SU-DHL-6 (cell line): Measurements from ENCODE around the gene RASSF1.

Experiments
- H2AFZ ChIP-seq: fragments of 200-600 bp; sonication (generic); 2 replicates; pipeline ENCODE4 v1.6.1; 2014; ENCODE audit warnings: low read depth, mild to moderate bottlenecking, moderate library complexity, mixed read lengths, antibody characterized with exemption, low read length; ENCODE audit not compliant: severe bottlenecking
- H3F3A ChIP-seq: fragments of 200-600 bp; shearing (Covaris generic); 2 replicates; pipeline ENCODE4 v1.6.0; 2016; ENCODE audit warnings: antibody characterized with exemption, mild to moderate bottlenecking; ENCODE audit not compliant: insufficient read depth
- H3K27ac ChIP-seq: fragments of 200-600 bp; sonication (generic); 2 replicates; pipeline ENCODE4 v1.5.1; 2016; ENCODE audit warnings: low read depth, mild to moderate bottlenecking, low read length, moderate library complexity, mixed read lengths
- H3K27me3 ChIP-seq: fragments of 200-600 bp; sonication (generic), shearing (Covaris generic); 2 replicates; pipeline ENCODE4 v1.6.0; 2014; ENCODE audit warnings: mild to moderate bottlenecking, low read length
- H3K36me3 ChIP-seq: fragments of 200-600 bp; sonication (generic); 2 replicates; pipeline ENCODE4 v1.6.1; 2014; ENCODE audit warnings: mild to moderate bottlenecking, low read length, mixed read lengths
- H3K4me2 ChIP-seq: fragments of 300-600, 200-600 bp; shearing (Covaris generic), sonication (generic); 2 replicates; pipeline ENCODE4 v1.6.0; 2014; ENCODE audit warnings: low read length, low read depth, mild to moderate bottlenecking; ENCODE audit not compliant: poor library complexity, severe bottlenecking
- H3K4me3 ChIP-seq: fragments of 200-600 bp; sonication (generic); 2 replicates; pipeline ENCODE4 v1.5.1; 2014; ENCODE audit warnings: antibody characterized with exemption, low read length, mild to moderate bottlenecking, mixed read lengths; ENCODE audit not compliant: insufficient read depth, poor library complexity, severe bottlenecking
- H3K79me2 ChIP-seq: fragments of 200-600 bp; sonication (generic); 2 replicates; pipeline ENCODE4 v1.6.1; 2014; ENCODE audit warnings: mild to moderate bottlenecking, low read length, moderate library complexity; ENCODE audit not compliant: insufficient read depth
- H3K9ac ChIP-seq: fragments of 200-600 bp; sonication (generic); 2 replicates; pipeline ENCODE4 v1.7.0; 2014; ENCODE audit warnings: mild to moderate bottlenecking, low read length
- H3K9me2 ChIP-seq: fragments of 200-600 bp; sonication (generic); replicated peaks from 2 replicates; pipeline ENCODE4 v1.6.1; 2014; ENCODE audit warnings: low read length; ENCODE audit not compliant: insufficient read depth
- H3K9me3 ChIP-seq: fragments of 200-600 bp; sonication (generic); 2 replicates; pipeline ENCODE4 v1.6.1; 2014; ENCODE audit warnings: low read length, mixed read lengths; ENCODE audit not compliant: insufficient read depth
- H4K20me1 ChIP-seq: fragments of 200-600 bp; sonication (generic); 2 replicates; pipeline ENCODE4 v1.6.1; 2014; ENCODE audit warnings: low read depth, mild to moderate bottlenecking, antibody characterized with exemption, low read length, moderate library complexity, mixed read lengths
- EZH2phosphoT487 ChIP-seq: fragments of 200-600 bp; sonication (generic), shearing (Covaris generic); conservative IDR thresholded peaks from 2 replicates; pipeline ENCODE4 v1.6.1; 2018; ENCODE audit warnings: mild to moderate bottlenecking, antibody characterized with exemption, low read length, moderate library complexity, mixed read lengths
- TF ChIP-seq, protein P1 (sequence below): fragments of 200-600 bp; sonication (generic); IDR thresholded peaks from one replicate; pipeline ENCODE4 v1.5.1; 2017; ENCODE audit warnings: antibody characterized with exemption, mild to moderate bottlenecking, low read length, moderate library complexity; ENCODE audit not compliant: insufficient read depth, poor library complexity, severe bottlenecking

RASSF1 gene

DNA sequence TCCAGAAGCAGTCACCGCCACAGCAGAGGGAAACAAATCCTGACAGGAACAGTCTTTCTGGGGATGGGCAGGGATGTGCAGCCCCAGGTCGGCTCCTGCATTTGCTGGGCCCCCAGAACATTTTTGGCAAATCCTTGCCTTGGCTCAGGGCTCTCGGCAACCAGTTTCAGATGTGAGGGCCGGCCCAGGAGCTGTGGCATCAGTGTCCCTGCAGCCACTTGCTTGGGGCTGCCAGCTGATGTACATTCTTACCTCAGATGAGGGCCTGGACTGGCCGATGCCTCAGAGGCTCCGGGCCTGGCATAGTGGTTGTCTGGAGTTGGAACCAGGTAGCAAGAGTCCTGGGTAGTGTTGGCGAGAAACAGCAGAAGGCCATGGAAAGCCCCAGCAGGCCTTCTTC is 14.2 kb upstream of the RASSF1 start:
- Histone ChIP-seq H4K20me1 (no peaks in the 10 kb centered on the region), H3K9me2 (no peaks in the 10 kb centered on the region), H3F3A (no peaks in the 10 kb centered on the region; the same call in 1 of the 2 replicates), H3K27me3 (no peaks in the 10 kb centered on the region), H3K27ac (no peak overlapping the region), H2AFZ (no peak overlapping the region), H3K36me3 (no peaks in the 10 kb centered on the region), H3K4me3 (no peak overlapping the region), H3K9ac (no peak overlapping the region), H3K9me3 (no peaks in the 10 kb centered on the region), H3K79me2 (peaks cover 40% of the 10 kb centered on the region), H3K4me2 (no peak overlapping the region)
- TF ChIP-seq EZH2phosphoT487 = no peak
- TF ChIP-seq, protein P1, sequence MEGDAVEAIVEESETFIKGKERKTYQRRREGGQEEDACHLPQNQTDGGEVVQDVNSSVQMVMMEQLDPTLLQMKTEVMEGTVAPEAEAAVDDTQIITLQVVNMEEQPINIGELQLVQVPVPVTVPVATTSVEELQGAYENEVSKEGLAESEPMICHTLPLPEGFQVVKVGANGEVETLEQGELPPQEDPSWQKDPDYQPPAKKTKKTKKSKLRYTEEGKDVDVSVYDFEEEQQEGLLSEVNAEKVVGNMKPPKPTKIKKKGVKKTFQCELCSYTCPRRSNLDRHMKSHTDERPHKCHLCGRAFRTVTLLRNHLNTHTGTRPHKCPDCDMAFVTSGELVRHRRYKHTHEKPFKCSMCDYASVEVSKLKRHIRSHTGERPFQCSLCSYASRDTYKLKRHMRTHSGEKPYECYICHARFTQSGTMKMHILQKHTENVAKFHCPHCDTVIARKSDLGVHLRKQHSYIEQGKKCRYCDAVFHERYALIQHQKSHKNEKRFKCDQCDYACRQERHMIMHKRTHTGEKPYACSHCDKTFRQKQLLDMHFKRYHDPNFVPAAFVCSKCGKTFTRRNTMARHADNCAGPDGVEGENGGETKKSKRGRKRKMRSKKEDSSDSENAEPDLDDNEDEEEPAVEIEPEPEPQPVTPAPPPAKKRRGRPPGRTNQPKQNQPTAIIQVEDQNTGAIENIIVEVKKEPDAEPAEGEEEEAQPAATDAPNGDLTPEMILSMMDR = no peak

DNA sequence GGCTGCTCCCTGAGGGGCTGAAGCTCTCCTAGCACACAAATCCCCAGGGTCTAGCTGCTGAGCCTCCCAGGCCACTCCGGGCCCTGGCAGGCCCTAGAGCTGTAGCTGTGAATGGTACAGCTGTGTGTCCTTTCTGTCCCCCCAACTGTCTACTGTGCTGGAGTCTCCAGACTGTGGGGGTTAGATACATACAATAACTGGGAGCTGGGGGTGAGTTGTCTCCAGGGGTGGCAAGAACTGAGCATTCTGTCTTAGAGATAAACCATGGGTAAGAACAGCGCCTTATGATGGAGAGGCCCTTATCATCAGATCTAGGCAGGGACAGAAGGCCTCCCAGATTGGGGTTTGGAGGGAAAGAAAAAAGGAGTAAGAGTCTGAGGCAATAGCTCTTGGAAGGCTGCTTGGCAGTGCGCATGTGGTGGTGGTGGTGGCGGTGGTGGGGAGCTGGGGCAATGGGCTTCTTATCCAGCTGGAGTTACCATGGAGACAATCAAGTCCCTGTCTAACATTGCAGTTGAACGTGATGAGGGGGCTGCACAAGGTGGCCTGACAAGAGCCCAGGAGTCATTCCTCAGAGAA is 13.6 kb upstream of the RASSF1 start:
- H3K4me3 ChIP-seq = no peak overlapping the region
- no peaks in the 10 kb centered on the region for H3K9me3 ChIP-seq
- H3K9me2 ChIP-seq = no peaks in the 10 kb centered on the region
- no peak overlapping the region for H3K4me2 ChIP-seq
- no peak overlapping the region for H3K27ac ChIP-seq
- no peaks in the 10 kb centered on the region; the same call in 1 of the 2 replicates for H3F3A ChIP-seq
- H3K79me2 ChIP-seq = peaks cover 45% of the 10 kb centered on the region
- H3K36me3 ChIP-seq = no peaks in the 10 kb centered on the region
- H2AFZ ChIP-seq = no peak overlapping the region
- H3K9ac ChIP-seq = no peak overlapping the region
- H4K20me1 ChIP-seq = no peaks in the 10 kb centered on the region
- no peaks in the 10 kb centered on the region for H3K27me3 ChIP-seq
- no peak for TF ChIP-seq EZH2phosphoT487
- TF ChIP-seq, protein P1 = no peak

DNA sequence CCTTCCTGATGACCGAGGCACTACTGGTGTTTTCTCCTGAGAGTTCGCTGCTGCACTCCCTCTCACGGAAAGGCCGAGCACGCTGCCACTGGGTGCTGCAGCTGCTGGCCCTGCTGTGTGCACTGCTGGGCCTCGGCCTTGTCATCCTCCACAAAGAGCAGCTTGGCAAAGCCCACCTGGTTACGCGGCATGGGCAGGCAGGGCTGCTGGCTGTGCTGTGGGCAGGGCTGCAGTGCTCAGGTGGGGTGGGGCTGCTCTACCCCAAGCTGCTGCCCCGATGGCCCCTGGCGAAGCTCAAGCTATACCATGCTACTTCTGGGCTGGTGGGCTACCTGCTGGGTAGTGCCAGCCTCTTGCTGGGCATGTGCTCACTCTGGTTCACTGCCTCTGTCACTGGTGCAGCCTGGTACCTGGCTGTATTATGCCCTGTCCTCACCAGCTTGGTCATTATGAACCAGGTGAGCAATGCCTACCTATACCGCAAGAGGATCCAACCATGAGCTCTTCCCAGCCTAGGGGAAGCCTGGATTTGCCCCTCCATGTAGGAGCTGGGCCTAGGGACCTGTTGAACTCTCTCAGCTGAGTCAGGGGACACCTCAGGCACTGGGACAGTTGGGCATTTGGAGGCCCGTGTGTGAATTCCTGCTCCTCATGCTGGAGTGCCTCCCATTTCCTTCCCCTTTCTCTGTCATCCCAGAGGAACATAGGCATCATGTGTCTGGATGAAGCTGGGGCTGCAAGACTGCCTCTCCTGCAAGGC is 12.8 kb upstream of the RASSF1 start:
- H4K20me1 ChIP-seq = no peaks in the 10 kb centered on the region
- H3K27ac ChIP-seq = no peak overlapping the region
- TF ChIP-seq, protein P1 = no peak
- TF ChIP-seq EZH2phosphoT487 = no peak

More for the DNA sequence above, 12.8 kb upstream of the RASSF1 start:
- Histone ChIP-seq H3K9ac (no peak overlapping the region), H3K9me3 (no peaks in the 10 kb centered on the region), H3K4me3 (no peak overlapping the region), H3K9me2 (no peaks in the 10 kb centered on the region), H3K79me2 (peaks cover 37% of the 10 kb centered on the region), H2AFZ (no peak overlapping the region), H3F3A (no peaks in the 10 kb centered on the region; the same call in 1 of the 2 replicates), H3K36me3 (no peaks in the 10 kb centered on the region), H3K4me2 (no peak overlapping the region), H3K27me3 (no peaks in the 10 kb centered on the region)
